Stimulated activated CD4-positive, alpha-beta T cell treated with anti-CD3 and anti-CD28 coated beads, Interleukin-2, amount 100 ng/mL, for 48 hours (primary cell): ENCODE results near the gene GRID1.
"Not testable (repeated sequence)": the region's sequence is repeated elsewhere in the genome, so short reads cannot be mapped to it uniquely, and the experiment has no call there.

ENCODE experiments used
- DNase-seq, 2 donors: peaks; one replicate each; pipeline ENCODE4 v3.0.0-alpha.2; 2020

The GRID1 gene

DNA sequence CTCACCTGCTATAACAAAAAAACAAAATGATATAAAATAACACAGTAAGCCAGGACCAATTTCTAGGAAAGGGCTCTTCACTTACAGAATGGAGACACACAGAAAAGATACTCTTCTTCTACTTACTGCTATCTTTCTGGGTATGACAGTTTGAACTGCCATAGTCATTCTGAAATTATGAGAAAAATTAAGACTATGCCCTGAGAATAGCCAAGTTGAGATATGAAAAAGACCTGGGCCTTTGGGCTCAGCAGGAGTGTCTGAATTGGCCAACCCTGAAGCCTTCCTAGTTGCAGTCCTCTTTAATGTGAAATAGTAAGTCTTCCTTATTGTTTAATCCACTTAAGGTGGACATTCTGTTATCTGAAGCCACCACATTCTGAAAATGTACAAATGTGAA is 519.5 kb downstream of the GRID1 start:
- no peak for DNase-seq

DNA sequence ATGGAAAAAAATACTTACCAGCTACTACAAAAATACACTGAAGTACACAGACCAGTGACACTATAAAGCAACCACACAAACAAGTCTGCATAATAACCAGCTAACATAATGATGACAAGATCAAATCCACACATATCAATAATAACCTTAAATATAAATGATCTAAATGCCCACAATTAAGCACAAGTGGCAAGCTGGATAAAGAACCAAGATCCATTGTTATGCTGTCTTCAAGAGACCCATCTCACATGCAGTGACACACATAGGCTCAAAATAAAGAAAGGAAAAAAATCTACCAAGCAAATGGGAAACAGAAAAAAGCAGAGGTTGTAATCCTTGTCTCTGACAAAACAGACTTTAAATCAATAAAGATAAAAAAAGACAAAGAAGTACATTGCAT is 527.9 kb downstream of the GRID1 start:
- not testable (repeated sequence) for DNase-seq

DNA sequence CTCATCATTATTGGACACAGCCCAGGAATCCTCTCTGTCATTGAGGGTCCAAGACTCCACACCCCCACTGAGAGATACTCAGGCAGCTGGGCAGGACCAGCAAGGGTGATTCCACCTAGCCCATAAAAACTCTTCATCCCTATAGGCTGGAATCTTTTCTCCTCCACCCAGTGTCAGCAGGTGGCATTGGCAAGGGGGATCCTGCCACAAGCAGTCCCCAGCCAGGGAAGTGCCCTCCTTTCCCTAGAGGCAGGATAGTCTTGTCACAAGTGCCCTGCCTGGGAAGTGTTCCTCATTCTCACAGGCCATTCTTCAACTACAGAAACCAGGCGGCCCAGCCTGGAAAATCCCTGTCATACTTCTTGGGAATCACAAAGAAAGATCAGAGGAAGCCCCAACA is 533.6 kb downstream of the GRID1 start:
- no peak for DNase-seq

DNA sequence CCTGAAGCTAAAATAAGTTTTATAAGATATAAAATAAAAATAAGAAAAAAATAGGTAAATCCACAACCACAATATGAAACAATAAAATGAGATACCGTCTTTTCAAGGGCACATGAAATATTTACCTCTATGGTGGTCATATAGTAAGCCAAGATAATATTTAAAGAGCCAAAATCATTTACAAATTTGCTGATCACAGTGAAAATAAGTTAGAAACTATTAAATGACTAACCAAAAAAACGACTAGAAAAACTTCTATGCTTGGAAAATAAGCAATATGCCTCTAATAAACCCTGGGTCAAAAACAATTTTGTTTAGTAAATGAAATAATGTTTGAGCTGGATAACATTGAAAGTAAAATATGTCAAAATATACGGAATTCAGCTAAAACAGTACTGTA is 535.2 kb downstream of the GRID1 start:
- no peak for DNase-seq

DNA sequence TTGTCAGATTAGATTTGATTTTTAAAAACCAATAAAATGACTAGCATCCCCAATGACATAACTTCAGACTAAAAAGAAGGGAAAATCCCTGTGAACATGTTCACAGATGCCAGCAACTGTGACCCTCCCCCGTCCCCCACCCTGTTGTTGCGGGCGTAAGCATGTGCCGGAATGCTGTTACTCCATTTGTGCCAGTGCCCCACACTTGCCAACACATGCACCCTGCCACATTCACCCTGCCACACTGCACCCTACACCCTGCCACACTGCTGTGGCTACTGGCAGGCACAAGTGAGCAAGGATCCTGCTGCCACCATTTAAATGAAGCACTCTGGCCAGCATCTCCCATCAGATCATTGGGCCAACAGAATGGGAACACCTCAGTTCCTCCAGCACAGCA is 540.2 kb downstream of the GRID1 start:
- no peak for DNase-seq

DNA sequence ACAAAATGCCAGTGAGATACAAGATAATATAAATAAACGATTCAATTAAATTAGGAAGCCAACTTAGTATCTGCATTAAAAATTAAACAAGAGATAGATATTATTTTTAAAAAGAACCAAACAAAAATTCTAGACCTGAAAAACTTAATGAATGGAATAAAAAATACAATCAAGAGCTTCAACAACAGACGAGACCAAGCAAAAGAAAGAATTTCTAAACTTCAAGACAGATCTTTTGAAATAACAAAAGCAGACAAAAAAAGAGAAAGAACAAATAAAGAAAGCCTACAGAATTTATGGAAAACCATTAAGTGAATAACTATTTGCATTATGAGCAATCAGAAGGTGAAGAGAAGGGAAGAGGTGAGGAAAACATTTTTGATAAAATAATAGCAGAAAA is 555.2 kb downstream of the GRID1 start:
- DNase-seq: no peak

- DNase-seq: no peak
Measured at GRCh38 chr10:85810674-85811073, 555.9 kb downstream of the GRID1 start.

DNA sequence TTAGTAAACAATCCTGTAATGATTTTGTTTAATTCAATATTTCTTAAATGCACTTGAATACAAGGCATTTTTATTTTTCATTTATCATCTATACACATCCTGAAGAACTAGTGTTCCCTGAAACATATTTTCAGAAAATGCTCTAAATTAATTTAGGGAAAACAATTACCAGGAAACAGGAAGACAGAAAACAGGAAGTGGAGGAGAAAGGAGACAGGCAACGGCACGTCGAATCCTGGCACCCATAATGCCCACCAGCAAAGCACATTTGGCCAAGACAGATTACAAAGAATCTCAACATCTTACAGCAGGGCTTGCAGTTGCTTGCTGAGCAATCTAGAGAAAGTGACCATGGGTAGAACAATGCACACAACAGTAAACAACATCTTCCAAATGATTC is 571.1 kb downstream of the GRID1 start:
- DNase-seq: no peak

DNA sequence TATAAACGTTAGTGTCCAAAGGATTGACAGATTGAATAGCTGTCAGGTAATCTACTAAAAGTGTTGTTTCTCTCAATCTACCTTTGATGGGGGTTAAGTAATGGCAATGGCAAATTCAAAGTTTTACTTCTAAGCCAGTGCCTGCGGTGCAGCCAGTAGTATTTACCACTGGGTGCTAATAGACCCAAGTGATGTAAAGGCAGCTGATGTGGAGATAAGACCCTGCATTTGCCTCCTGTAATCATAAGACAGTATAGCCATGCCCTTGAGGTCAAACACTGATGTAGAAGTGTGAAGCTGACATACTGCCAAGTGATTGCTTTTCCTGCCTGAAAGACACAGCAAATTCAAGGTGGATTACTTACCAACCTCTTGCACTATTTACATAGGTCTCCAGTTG is 572.0 kb downstream of the GRID1 start:
- no peak for DNase-seq

GRCh38 chr10:85792533-85792858 is 574.1 kb downstream of the GRID1 start:
- no peak for DNase-seq

DNA sequence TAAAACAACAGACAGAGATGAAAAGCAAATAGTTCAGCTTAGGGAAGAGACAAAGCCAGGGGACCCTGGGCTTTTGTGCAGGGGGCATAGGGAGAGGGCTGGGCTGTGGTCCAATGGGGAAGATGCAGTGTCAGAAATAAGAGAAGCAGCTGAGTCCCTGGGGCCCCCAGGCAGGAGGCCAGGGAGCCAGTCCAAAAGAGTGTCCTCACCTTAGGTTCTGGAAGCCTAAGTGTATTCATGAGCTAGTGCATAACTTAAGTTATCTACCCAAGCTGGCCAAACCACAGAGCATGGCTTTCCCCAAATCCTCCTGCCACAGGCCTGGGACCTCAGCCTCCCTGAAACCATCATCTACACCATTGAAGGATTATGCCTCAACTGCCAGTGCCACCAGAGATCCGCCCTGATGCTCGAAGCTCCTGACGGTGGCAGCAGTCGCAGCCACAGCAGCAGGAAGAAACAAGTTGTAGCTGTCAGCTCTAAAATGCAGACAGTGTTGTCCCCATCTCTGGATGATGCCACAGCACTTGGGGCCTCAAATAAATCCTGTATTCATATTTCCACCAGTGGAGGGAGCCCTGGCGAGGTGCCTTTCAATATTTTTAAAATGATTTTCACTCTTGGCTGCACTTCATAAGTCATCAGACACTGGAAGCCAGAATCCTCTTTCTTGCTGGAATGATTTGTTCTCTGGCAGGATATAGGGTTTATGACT is 574.6 kb downstream of the GRID1 start:
- no peak for DNase-seq

- DNase-seq: no peak
Measured at GRCh38 chr10:85789982-85790789, 576.4 kb downstream of the GRID1 start.

DNA sequence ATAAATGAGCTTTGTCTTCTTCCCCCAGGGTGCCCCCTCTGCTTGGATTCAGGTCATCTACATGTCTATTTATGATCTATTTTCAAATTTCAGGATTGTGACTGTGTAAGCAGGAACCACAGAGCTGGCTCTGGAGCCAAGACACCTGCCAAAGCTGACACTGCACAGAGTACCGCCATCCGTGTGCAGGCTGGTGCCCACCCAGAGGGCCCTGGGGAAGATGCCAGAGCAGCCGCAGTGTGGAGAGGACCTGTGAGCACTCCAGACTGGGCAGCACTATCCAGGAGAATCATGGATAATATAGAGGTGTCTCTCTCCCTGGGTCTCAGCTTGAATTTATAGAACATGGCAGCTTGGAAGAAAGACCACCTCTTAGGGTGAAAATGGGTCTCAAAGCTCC is 577.5 kb downstream of the GRID1 start:
- no peak for DNase-seq

GRCh38 chr10:85788570-85788969 is 578.0 kb downstream of the GRID1 start:
- no peak for DNase-seq

GRCh38 chr10:85787881-85788280 is 578.7 kb downstream of the GRID1 start:
- no peak for DNase-seq

- no peak for DNase-seq
Measured at GRCh38 chr10:85787393-85787792, 579.2 kb downstream of the GRID1 start.

DNA sequence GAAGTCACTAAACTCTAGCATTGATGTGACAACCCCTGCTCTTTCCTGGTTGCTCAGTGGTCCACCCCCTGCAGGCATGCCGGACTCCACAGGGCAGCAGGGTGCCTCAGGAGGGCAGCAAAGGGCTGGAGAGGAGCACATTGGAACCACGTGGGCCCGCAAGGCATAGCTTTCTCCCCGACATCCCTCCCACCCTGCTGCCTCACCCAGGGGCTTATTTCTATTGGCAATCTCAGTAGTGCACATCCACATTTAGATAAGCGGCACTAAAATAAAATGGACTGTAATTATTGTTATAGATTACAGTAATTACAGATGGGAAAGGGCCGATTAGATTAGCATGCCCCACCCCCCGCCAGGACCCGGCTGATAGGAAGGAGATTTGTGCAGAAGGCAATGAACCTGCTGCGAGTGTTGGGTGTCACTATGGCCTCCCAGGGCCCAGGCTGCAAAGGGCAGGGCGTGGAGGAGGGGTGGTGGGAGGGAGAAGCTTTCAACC is 580.1 kb downstream of the GRID1 start:
- no peak for DNase-seq

GRCh38 chr10:85784792-85785191 is 581.8 kb downstream of the GRID1 start:
- DNase-seq: no peak

DNA sequence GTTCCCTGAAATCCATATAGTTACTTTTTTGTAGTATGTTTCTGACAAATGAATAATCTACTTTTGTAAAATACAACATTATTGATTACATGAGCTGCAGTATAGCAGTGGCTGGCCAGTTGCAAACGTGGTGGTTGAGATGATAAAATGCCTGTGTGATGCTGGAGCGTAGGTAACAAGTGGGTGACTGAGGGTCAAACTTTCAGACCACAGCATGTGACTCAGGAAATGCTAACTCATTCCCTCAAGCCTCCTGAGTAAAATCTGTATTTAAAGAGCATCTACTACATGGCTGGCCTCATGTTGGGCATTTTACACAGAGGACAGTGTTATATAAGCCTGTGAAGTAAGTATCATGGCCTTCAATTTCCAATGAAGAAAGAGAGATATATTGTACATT is 585.2 kb downstream of the GRID1 start:
- DNase-seq: no peak

GRCh38 chr10:85778074-85778473 is 588.5 kb downstream of the GRID1 start:
- no peak for DNase-seq

DNA sequence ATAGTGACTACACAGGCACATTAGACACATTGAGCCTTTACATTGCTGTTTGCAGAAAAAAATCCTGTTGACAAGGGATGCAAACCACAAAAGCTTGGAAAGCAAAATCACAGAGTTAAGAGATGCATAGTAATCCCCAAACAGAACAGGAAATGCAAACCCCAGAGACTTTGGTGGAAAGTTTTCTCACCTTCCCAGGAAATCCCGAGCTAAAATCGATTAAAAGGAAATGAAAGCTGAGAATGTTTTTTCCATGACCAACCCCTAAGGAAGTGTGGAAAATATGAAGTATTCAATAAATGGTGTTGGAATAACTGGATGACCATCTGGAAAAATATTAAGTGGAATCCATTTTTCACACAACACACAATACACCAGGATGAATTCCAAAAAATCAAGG is 598.7 kb downstream of the GRID1 start:
- DNase-seq: no peak

- no peak for DNase-seq
Measured at GRCh38 chr10:85764108-85764507, 602.5 kb downstream of the GRID1 start.

DNA sequence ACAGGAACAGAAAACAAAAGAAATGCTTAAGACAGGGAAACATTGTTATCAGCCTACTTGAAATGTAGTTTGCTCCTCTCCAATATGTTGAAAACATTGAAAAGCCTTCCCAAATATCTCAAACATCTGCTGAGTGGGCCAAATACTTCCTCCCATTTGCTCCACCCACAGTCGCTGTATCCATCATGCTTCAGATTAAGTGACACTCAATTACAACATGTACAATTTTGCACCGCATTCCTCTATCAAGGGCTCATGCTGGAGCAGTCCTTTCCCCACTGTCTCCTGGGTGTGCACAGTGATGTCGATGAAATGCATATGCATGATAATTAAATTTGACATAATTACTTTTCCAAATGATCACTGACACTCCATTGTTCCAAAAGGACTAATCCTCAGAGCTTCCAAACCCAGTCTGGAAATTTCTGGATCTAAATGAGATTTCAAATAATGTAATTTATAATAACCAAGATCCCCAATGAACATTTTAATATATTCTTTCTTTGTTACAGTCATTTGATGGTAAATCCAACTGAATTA is 604.6 kb downstream of the GRID1 start:
- DNase-seq: no peak

DNA sequence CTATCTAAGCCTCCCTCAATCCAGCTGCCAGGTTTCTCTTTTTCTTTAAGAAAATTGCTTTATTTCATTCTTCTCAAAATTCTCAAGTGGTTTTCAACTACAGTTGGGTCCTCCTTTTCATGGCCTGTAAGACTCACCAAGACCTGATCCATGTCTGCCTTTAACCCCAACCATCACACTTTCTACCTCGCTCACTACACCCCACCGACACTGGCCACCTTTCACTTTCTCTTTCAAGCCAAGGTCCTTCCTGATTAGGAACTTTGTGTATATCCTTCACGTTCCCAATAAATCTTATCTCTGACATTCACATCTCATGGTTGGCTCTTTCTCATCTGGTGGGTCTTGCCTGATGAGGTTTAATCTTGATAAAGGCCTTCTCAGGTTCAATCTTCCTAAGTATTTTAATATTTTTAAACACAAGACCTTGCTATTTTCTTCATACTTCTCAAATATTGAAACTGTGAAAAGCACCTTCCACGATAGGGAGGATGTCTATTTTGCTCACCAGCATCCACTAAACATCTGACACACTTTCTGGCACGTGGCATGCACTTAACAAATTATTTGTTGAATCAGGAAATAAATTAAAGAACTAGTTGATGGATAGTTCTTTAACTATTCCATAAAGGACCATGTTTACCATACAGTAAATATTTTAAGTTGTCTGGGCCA is 624.8 kb downstream of the GRID1 start:
- DNase-seq: no peak
